Measurements from ENCODE around the gene GALNT5.

The GALNT5 gene

GRCh38 chr2:157307021-157307420 is 49.5 kb downstream of the GALNT5 start:
- H3K4me1 Mint-ChIP-seq = peaks cover 5% of the 10 kb centered on the region
- H3K27me3 Mint-ChIP-seq (ENCODE audit: low read depth) = peaks cover 7% of the 10 kb centered on the region
- peak; percentile 23 to 47 (median 32) for TF ChIP-seq CTCF (IDR thresholded peaks at IDR 0.05; ENCODE audit: unreplicated experiment in 3 of 3)
- H3K27ac Mint-ChIP-seq = no peak overlapping the region
- no peaks in the 10 kb centered on the region for H3K9me3 Mint-ChIP-seq
- no peak overlapping the region for H3K4me3 Mint-ChIP-seq
- H3K36me3 Mint-ChIP-seq (ENCODE audit: low read depth) = no peaks in the 10 kb centered on the region

GRCh38 chr2:157309878-157310277 is 52.4 kb downstream of the GALNT5 start:
- TF ChIP-seq CTCF (IDR thresholded peaks at IDR 0.05; ENCODE audit: unreplicated experiment in 3 of 3) = no peak
- Mint-ChIP-seq H3K4me1 (no peaks in the 10 kb centered on the region), H3K4me3 (no peak overlapping the region), H3K27me3 (ENCODE audit: low read depth) (peaks cover 4% of the 10 kb centered on the region), H3K36me3 (ENCODE audit: low read depth) (no peaks in the 10 kb centered on the region), H3K27ac (no peak overlapping the region), H3K9me3 (no peaks in the 10 kb centered on the region)

GRCh38 chr2:157311706-157312105 is 54.2 kb downstream of the GALNT5 start:
- Mint-ChIP-seq H3K4me3 (no peak overlapping the region), H3K9me3 (no peaks in the 10 kb centered on the region), H3K36me3 (ENCODE audit: low read depth) (no peaks in the 10 kb centered on the region), H3K27ac (no peak overlapping the region), H3K27me3 (ENCODE audit: low read depth) (peaks cover 4% of the 10 kb centered on the region), H3K4me1 (no peaks in the 10 kb centered on the region)
- TF ChIP-seq CTCF (IDR thresholded peaks at IDR 0.05; ENCODE audit: unreplicated experiment in 3 of 3) = no peak

- TF ChIP-seq CTCF (IDR thresholded peaks at IDR 0.05; ENCODE audit: unreplicated experiment in 3 of 3) = no peak
- Mint-ChIP-seq H3K27me3 (ENCODE audit: low read depth) (peaks cover 4% of the 10 kb centered on the region), H3K4me1 (no peaks in the 10 kb centered on the region), H3K9me3 (no peaks in the 10 kb centered on the region), H3K36me3 (ENCODE audit: low read depth) (no peaks in the 10 kb centered on the region), H3K4me3 (no peak overlapping the region), H3K27ac (no peak overlapping the region)
Observed at GRCh38 chr2:157312866-157313486, 55.5 kb downstream of the GALNT5 start.

- H3K4me3 Mint-ChIP-seq = no peak overlapping the region
- H3K27ac Mint-ChIP-seq = no peak overlapping the region
Observed at GRCh38 chr2:157315901-157316300, 58.4 kb downstream of the GALNT5 start.

More at GRCh38 chr2:157315901-157316300, 58.4 kb downstream of the GALNT5 start:
- Mint-ChIP-seq H3K9me3 (no peaks in the 10 kb centered on the region), H3K4me1 (no peaks in the 10 kb centered on the region), H3K36me3 (ENCODE audit: low read depth) (no peaks in the 10 kb centered on the region), H3K27me3 (ENCODE audit: low read depth) (no peaks in the 10 kb centered on the region)
- no peak for TF ChIP-seq CTCF (IDR thresholded peaks at IDR 0.05; ENCODE audit: unreplicated experiment in 3 of 3)

Measured in nephron (organoid).